ENCODE measurements around the gene TRERF1. TPM values are rescaled to one million over a fixed set of nuclear protein-coding genes. Genes with fewer than 3 reads are reported as not detected.

Gene TRERF1
- polyA plus RNA-seq, 1 donor (not counting 4 experiments of a cell fraction or from before 2014, with no cell fraction given): 4.8 TPM

DNA sequence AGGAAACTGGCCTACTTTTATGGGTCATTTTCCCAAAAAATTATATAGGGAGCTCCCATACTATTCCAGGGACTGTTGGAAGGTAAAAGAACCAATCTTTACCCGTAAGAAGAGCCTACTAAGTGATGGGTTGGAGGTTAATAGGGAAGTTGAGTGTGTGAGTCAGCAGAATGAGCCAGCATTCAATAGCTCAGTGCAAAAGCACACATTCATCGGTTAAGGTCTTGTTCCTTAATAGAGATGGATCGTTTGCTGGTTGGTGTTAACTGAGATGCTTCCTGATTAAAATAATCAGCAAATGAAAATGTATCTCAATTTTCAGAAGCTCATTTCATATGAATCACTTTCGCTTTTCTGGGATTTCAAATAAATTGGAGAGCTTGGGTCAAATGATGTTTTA lies 118.8 kb downstream of the TRERF1 start:
- no peaks in the 10 kb centered on the region for H4K20me1 ChIP-seq (ENCODE audit: control insufficient read depth, extremely low read depth, insufficient read depth, low read length)
- H3K4me2 ChIP-seq (ENCODE audit: control insufficient read depth, extremely low read depth, insufficient read depth, low read depth, low read length): no peak overlapping the region
- no peaks in the 10 kb centered on the region for H3K9me3 ChIP-seq (ENCODE audit: control insufficient read depth, low read depth, low read length)
- H3K27me3 ChIP-seq (ENCODE audit: control insufficient read depth, extremely low read depth, insufficient read depth, low read length): no peaks in the 10 kb centered on the region
- TF ChIP-seq EZH2 (IDR thresholded peaks at IDR 0.05; ENCODE audit: low read length): no peak
- TF ChIP-seq, protein P1, sequence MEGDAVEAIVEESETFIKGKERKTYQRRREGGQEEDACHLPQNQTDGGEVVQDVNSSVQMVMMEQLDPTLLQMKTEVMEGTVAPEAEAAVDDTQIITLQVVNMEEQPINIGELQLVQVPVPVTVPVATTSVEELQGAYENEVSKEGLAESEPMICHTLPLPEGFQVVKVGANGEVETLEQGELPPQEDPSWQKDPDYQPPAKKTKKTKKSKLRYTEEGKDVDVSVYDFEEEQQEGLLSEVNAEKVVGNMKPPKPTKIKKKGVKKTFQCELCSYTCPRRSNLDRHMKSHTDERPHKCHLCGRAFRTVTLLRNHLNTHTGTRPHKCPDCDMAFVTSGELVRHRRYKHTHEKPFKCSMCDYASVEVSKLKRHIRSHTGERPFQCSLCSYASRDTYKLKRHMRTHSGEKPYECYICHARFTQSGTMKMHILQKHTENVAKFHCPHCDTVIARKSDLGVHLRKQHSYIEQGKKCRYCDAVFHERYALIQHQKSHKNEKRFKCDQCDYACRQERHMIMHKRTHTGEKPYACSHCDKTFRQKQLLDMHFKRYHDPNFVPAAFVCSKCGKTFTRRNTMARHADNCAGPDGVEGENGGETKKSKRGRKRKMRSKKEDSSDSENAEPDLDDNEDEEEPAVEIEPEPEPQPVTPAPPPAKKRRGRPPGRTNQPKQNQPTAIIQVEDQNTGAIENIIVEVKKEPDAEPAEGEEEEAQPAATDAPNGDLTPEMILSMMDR (optimal IDR thresholded peaks at IDR 0.05 in 1 of 3, IDR thresholded peaks at IDR 0.05 in 1 of 3, conservative IDR thresholded peaks at IDR 0.05 in 1 of 3; ENCODE audit: extremely low read depth in 1 of 3, insufficient read depth in 2 of 3, low read length in 3 of 3): no peak
- no peak for DNase-seq (ENCODE audit: low read depth, low spot score)
- H3K9ac ChIP-seq (ENCODE audit: control insufficient read depth, extremely low read depth, insufficient read depth, low read length): no peak overlapping the region
- peaks cover 10% of the 10 kb centered on the region for H3K79me2 ChIP-seq (ENCODE audit: control insufficient read depth, insufficient read depth, low read length)
- no peak overlapping the region for H3K4me3 ChIP-seq (ENCODE audit: control insufficient read depth in 2 of 3, extremely low read depth in 1 of 3, insufficient read depth in 2 of 3, low read depth in 1 of 3, low read length in 3 of 3)
- H3K27ac ChIP-seq (ENCODE audit: control insufficient read depth, insufficient read depth, low read length): no peak overlapping the region
- H2AFZ ChIP-seq (ENCODE audit: control insufficient read depth, low read length): no peak overlapping the region
- no peaks in the 10 kb centered on the region for H3K36me3 ChIP-seq (ENCODE audit: control insufficient read depth in 2 of 2, extremely low read depth in 1 of 2, insufficient read depth in 2 of 2, low read length in 2 of 2)
- peaks cover 11% of the 10 kb centered on the region for H3K4me1 ChIP-seq (ENCODE audit: control insufficient read depth, extremely low read depth, insufficient read depth, low read length)
- no peak for FAIRE-seq
- H3K9me1 ChIP-seq (ENCODE audit: control insufficient read depth, extremely low read depth, insufficient read depth, low read length): no peaks in the 10 kb centered on the region
- dilution Hi-C loops (cut with MboI; ENCODE audit: extremely low pct_ligation_motif_present, low sequenced_read_pairs): no loop called here

DNA sequence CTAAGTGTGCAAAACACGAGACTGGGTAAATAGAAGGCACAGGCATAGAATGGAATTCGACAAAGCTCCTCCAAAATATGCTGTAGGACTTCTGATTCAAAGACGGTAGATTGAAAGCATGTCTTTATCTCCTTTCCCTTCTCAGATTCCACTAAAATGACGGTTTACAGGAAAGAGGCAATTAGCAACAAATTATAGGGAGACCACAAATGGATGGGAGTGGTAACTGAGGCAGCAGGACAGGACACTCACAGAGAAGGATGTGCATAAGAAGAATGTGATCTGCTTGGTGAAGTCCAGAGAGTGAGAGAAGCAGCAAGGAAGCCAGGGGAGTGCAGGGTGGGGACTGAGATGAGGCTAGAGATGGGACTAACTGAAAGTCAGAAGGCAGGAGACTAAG lies 120.7 kb downstream of the TRERF1 start:
- no peak for FAIRE-seq
- no peak overlapping the region for H3K4me3 ChIP-seq (ENCODE audit: control insufficient read depth in 2 of 3, extremely low read depth in 1 of 3, insufficient read depth in 2 of 3, low read depth in 1 of 3, low read length in 3 of 3)
- no peak overlapping the region for H3K9ac ChIP-seq (ENCODE audit: control insufficient read depth, extremely low read depth, insufficient read depth, low read length)

More for the DNA sequence above, 120.7 kb downstream of the TRERF1 start:
- H3K27ac ChIP-seq (ENCODE audit: control insufficient read depth, insufficient read depth, low read length): no peak overlapping the region
- dilution Hi-C loops (cut with MboI; ENCODE audit: extremely low pct_ligation_motif_present, low sequenced_read_pairs): no loop called here
- no peaks in the 10 kb centered on the region for H3K9me1 ChIP-seq (ENCODE audit: control insufficient read depth, extremely low read depth, insufficient read depth, low read length)
- no peaks in the 10 kb centered on the region for H3K36me3 ChIP-seq (ENCODE audit: control insufficient read depth in 2 of 2, extremely low read depth in 1 of 2, insufficient read depth in 2 of 2, low read length in 2 of 2)
- no peak overlapping the region for H3K4me2 ChIP-seq (ENCODE audit: control insufficient read depth, extremely low read depth, insufficient read depth, low read depth, low read length)
- no peaks in the 10 kb centered on the region for H3K9me3 ChIP-seq (ENCODE audit: control insufficient read depth, low read depth, low read length)
- no peaks in the 10 kb centered on the region for H4K20me1 ChIP-seq (ENCODE audit: control insufficient read depth, extremely low read depth, insufficient read depth, low read length)
- no peaks in the 10 kb centered on the region for H3K27me3 ChIP-seq (ENCODE audit: control insufficient read depth, extremely low read depth, insufficient read depth, low read length)
- peaks cover 18% of the 10 kb centered on the region for H3K4me1 ChIP-seq (ENCODE audit: control insufficient read depth, extremely low read depth, insufficient read depth, low read length)
- TF ChIP-seq EZH2 (IDR thresholded peaks at IDR 0.05; ENCODE audit: low read length): no peak
- TF ChIP-seq, protein P1 (optimal IDR thresholded peaks at IDR 0.05 in 1 of 3, IDR thresholded peaks at IDR 0.05 in 1 of 3, conservative IDR thresholded peaks at IDR 0.05 in 1 of 3; ENCODE audit: extremely low read depth in 1 of 3, insufficient read depth in 2 of 3, low read length in 3 of 3): no peak
- H2AFZ ChIP-seq (ENCODE audit: control insufficient read depth, low read length): no peak overlapping the region
- no peak for DNase-seq (ENCODE audit: low read depth, low spot score)
- peaks cover 3% of the 10 kb centered on the region for H3K79me2 ChIP-seq (ENCODE audit: control insufficient read depth, insufficient read depth, low read length)

Data from keratinocyte (primary cell).